Ishikawa (cell line): ENCODE data around the gene PHLDB2.
A peak's percentile ranks its signal among the peaks of the same experiment; 100 is the strongest.

Source experiments
- CEBPB ChIP-seq: IDR thresholded peaks from 2 replicates; pipeline ENCODE4 v1.6.1; 2012
- CREB1 ChIP-seq: IDR thresholded peaks from 2 replicates; pipeline ENCODE4 v1.6.1; 2012; ENCODE audit warnings: low read depth
- EP300 ChIP-seq: IDR thresholded peaks from 2 replicates; pipeline ENCODE4 v1.6.1; 2012; ENCODE audit warnings: borderline replicate concordance
- RAD21 ChIP-seq: IDR thresholded peaks from 2 replicates; pipeline ENCODE4 v1.6.1; 2012; ENCODE audit warnings: low read depth
- REST ChIP-seq: IDR thresholded peaks from 2 replicates; pipeline ENCODE4 v1.6.1; 2012; ENCODE audit warnings: low read depth, mild to moderate bottlenecking
- TEAD4 ChIP-seq: IDR thresholded peaks from 2 replicates; pipeline ENCODE4 v1.6.1; 2012
- YY1 ChIP-seq: IDR thresholded peaks from 2 replicates; pipeline ENCODE4 v1.6.1; 2012; ENCODE audit warnings: low read depth

- TF ChIP-seq REST, result no peak
- no peak for TF ChIP-seq EP300
- TF ChIP-seq CREB1, result no peak
- TF ChIP-seq TEAD4, result peak; percentile 34; the same call in 1 of the 2 replicates
- peak; percentile 97 for TF ChIP-seq RAD21
- no peak for TF ChIP-seq YY1
- no peak for TF ChIP-seq CEBPB
Measured at GRCh38 chr3:111967651-111968274, 108.7 kb downstream of the PHLDB2 start.
